SIG-M5 treated with dmso at 0.1 percent for 504 hours (cell line): ENCODE results near the gene LHFPL3.
A peak's percentile ranks its signal among the peaks of the same experiment; 100 is the strongest.
"Not testable (repeated sequence)": the region's sequence is repeated elsewhere in the genome, so short reads cannot be mapped to it uniquely, and the experiment has no call there.

Experiments used
- DNase-seq: peaks from one replicate; lab custom pipeline; 2025; ENCODE audit not compliant: unreplicated experiment; lab: John Stamatoyannopoulos, UW

The LHFPL3 gene

DNA sequence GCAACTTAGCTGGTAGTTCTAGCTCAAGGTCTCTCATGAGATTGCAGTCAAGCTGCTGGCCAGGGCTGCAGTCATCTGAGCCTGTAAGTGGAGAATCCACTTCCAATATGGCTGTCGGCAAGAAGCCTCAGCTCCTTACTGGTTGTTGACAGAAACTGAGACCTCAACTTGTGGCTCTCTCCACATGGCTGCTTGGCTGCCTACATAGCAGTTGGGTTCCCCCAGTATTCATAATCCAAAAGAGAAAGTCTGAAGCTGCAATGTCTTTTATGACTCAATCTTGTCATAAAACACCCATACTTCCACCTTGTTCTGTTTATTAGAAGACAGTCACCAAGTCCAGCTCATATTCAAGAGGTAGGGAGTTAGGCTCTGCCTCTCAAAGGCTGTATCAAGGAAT lies 350.7 kb downstream of the LHFPL3 start:
- no peak for DNase-seq

- no peak for DNase-seq
These were observed 357.9 kb downstream of the LHFPL3 start for GRCh38 chr7:104686286-104686685.

- no peak for DNase-seq
These were observed 366.3 kb downstream of the LHFPL3 start for GRCh38 chr7:104694710-104695109.

- DNase-seq = no peak
These were observed 367.2 kb downstream of the LHFPL3 start for GRCh38 chr7:104695563-104695962.

- no peak for DNase-seq
These were observed 371.9 kb downstream of the LHFPL3 start for GRCh38 chr7:104700336-104700735.

- not testable (repeated sequence) for DNase-seq
These were observed 392.6 kb downstream of the LHFPL3 start for GRCh38 chr7:104721027-104721426.

GRCh38 chr7:104723001-104723400 lies 394.6 kb downstream of the LHFPL3 start:
- DNase-seq = no peak

DNA sequence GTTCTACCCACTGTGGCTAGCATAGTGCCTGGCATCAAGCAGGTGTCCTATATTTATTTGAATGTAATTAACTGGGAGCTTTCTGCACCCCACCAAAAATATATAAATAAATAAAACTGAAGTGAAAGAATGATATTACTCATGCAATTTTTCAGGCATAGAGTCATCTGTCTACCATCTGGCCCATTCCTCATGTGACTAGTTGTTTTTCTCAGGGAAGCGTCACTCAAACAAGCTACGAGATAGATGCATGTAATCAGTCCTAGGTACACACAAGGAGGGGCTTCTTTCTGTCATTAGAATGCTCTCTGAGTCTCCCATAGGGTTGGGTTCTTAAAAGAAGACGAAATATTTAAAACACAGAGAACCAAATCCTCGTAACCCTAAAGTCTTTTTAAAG lies 430.1 kb downstream of the LHFPL3 start:
- no peak for DNase-seq

DNA sequence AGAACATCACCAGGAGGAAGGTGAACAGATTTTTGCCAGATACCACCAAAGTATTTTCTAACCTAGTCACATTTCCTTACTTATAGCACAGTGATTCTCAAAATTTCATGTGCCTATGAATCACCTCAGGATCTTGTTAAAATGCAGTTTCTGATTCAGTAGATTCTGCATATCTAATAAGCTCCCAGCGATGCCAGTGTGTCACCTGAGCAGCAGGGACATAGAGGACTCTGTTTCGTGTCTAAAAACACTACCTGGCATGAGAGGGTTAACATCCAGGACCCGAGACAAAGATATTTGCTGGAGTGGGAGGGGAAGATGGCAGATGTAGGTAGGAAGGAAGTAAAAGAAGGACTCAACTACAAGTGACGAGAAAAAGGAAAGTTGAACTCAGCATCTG lies 433.5 kb downstream of the LHFPL3 start:
- DNase-seq = no peak

DNA sequence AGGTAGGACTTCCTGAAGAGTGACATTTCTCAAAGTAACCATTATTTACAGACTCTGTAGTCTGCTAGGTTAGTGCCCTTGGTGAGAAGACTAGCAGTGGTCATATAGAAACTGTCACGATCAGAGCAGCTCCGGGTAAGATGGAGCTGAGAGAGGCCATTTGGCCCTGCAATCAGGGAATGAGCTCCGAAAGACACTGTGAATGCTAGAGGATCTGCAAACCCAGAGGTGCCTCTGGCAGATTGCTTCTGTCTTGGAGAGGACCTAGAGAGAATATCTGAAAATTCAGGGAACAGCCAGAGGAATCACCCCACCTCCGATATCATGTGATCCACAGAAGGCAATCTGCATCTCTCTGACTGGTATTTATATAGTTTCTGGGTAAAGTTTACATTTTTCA lies 438.7 kb downstream of the LHFPL3 start:
- no peak for DNase-seq

DNA sequence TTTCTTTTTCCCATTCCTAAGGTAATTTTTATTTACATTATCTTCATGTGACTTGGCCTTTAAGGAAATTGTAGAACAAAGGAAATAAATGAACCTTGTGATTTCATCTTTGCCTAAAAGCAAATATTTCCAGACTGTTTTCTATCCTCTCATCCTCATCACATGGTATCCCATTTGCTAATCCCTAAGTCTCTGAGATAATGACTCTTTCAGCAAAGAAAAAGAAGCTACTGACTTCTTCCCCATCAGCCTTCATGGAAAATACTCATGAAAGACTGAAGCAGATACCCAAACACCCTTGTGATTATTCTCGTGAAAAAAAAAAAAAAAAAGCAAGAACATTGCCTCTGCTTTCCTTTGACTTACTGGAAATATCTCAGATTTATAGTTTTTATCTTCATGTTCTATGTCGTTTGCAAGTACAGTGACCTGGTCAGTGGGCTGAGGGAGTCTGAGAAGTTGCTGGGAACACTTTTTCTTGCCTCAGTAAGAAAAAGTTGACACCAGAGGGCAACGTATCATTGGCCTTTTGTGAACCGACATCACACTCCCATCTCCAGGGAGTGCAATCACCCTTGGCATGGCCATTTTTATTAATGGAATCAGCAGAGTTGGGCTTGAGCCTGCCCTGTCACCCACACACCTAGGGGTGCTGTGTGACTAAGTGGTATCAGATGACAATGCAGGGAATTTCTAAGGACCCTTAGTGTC lies 439.6 kb downstream of the LHFPL3 start:
- no peak for DNase-seq

DNA sequence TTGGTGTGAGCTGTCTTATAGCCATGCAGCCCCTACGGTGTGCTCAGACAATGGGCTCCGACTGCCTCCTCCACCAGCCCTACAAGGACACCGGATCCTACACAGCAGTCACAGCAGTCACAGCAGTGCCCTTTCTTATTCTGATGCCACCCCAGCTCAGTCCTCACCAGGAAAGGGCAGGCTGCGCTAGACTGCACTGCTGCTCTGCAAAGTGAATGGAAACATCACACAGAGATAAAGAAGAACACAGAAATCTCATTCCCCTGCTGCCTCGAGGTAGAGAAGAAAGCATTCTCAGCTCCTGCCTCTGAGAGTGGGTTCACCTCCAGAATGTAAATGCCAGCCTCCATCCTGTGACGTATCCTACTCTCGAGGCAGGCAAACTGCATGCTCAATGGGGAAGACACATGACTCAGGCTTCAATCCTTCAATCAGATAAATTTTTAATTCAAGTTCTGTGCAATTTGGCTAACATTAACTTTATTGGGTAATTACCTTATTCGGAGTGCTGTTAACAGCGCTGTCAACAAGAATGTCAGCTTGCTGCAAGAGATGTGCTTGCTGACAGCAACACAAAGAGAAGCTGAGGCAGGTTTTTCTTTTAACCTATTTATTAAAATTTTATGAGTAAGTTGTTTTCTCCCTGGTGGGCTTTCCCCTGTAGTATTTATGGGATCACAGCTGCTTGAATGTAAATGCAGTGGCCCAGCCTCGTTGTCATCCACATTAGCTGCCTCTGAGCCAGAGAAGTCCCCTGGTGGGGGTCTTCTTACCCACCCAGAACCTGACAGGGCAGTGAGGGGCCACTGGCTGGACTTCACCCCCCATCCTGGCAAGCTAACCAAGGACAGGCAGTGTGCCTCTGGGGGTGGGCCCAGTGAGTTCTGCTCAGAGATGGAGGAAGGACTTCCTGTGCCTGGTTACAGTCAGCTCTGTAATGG lies 444.3 kb downstream of the LHFPL3 start:
- no peak for DNase-seq

- DNase-seq = no peak
These were observed 445.4 kb downstream of the LHFPL3 start for GRCh38 chr7:104773796-104774195.

- DNase-seq = no peak
These were observed 447.1 kb downstream of the LHFPL3 start for GRCh38 chr7:104775531-104775930.

DNA sequence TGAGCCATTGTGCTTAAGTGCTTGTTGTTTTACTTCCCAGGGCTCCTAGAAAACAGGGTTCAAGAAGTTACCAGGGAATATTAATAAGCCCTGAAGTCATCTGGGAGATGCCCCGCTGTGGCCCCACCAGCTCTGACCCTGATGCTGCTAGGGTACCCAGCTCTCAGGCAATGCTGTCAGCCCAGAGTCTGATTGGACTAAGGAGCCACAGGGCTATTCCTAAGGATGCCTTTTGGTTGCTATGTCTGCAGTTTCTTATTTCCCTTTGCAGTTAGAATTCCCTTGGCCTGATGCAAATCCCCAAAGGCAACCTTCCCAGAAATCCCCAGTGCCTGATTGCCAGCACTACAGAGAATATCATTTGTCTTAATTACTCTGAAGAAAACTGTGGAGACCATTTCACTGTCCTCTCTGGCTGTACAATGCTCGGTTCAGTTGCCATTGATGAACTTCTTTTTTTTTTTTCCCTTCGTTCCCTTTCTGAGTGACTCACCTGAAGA lies 448.9 kb downstream of the LHFPL3 start:
- DNase-seq = no peak

DNA sequence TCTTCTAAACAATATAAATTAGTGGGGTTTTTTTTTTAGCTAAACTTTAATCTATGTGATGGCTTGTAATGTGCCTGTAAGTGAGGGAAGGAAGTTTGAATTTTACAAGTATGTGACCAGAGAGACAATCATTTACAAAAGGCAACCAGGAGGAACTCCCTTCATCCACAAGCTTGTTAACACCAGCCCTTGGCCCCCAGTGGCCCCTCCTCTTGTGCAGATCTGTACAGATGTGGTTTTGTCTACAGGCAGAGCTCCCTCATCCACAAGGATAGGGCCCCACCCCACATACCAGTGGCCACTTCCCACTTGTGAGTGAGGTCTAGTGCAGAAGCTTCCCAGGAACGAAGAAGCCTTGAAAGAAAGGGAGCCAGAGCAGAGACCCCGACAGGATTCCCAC lies 451.5 kb downstream of the LHFPL3 start:
- no peak for DNase-seq

DNA sequence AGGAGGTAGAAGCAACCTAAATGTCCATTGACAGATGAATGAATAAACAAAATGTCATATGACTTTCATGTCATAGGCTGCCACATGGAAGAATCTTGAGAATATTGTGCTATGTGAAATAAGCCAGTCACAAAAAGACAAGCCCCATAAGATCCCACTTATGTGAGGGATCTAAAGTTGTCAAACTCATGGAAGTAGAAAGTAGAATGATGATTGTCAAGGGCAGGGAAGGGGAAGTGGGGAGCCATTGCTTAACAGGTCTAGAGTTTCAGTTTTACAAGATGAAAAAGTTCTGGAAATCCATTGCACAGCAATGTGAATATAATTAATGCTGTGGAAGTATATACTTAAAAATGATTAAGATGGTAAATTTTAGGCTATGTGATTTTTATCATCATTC lies 456.3 kb downstream of the LHFPL3 start:
- DNase-seq = peak; percentile 35

GRCh38 chr7:104789780-104790179 lies 461.4 kb downstream of the LHFPL3 start:
- DNase-seq = no peak

GRCh38 chr7:104790440-104790839 lies 462.0 kb downstream of the LHFPL3 start:
- DNase-seq = no peak

- DNase-seq = no peak
These were observed 462.7 kb downstream of the LHFPL3 start for GRCh38 chr7:104791080-104791479.

DNA sequence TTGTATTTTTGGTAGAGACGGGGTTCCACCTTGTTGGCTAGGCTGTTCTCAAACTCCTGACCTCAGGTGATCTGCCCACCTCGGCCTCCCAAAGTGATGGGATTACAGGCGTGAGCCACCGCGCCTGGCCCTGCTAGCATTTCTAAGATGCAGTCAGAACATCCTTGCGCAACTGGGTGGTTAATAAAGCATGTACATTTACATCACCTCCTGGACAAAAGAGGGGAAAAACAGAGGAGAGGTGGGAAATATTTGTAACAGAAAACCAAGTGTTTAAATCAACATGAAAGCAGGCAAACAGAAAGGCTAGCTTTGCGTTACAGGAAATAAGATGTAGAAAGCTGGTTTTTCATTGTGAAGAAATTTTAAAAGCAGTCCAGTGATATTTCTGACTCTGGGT lies 464.7 kb downstream of the LHFPL3 start:
- DNase-seq = no peak

DNA sequence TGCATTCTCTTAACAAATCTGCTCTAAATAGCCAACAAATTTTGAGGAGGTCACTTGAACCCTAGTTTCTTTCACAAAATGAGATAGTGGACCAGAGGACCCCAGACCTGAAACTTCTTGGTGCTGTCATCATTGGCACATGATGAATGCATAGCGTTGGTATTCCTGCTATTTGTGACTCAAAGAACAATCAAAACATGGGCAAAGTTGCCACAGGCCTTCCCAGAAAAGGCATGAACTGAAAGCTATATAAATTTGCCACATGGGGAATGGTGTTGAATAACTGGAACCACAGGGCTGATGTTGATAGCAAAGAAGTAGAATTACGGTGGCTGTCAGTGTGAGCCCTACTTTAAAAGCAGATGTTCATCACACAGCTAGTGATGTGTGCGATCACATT lies 465.8 kb downstream of the LHFPL3 start:
- DNase-seq = no peak
